Endothelial cell of umbilical vein (primary cell): Measurements from ENCODE around the gene RPH3AL.

Experiments
- CTCF ChIP-seq, 2 donors: IDR thresholded peaks; 1 replicate in 1 of 2; 2 replicates in 1 of 2; pipeline ENCODE4 v1.5.1; 2011; ENCODE audit warnings: low read length in 2 of 2, mild to moderate bottlenecking in 2 of 2, moderate library complexity in 2 of 2, control low read depth in 1 of 2, inconsistent platforms in 1 of 2, low read depth in 1 of 2; ENCODE audit not compliant: insufficient read depth in 1 of 2; ENCODE audit errors: extremely low read depth in 1 of 2
- GATA2 ChIP-seq: IDR thresholded peaks from 2 replicates; pipeline ENCODE4 v1.7.0; 2011; ENCODE audit warnings: low read depth, mild to moderate bottlenecking, moderate library complexity, mixed read lengths, low read length; ENCODE audit not compliant: insufficient read length, insufficient read depth
- MAX ChIP-seq: IDR thresholded peaks from 2 replicates; pipeline ENCODE4 v1.6.1; 2011; ENCODE audit not compliant: insufficient read depth, insufficient read length
- POLR2A ChIP-seq: IDR thresholded peaks from 2 replicates; pipeline ENCODE4 v1.6.1; 2012; ENCODE audit warnings: low read depth, mild to moderate bottlenecking, control low read depth, low read length

GRCh38 chr17:205148-205669, 147.4 kb downstream of the RPH3AL start:
- no peak for TF ChIP-seq CTCF (IDR thresholded peaks at IDR 0.05; ENCODE audit: extremely low read depth in 1 of 2, insufficient read depth in 1 of 2, low read depth in 1 of 2, low read length in 2 of 2)
- TF ChIP-seq MAX = no peak
- no peak for TF ChIP-seq POLR2A
- TF ChIP-seq GATA2 = no peak
